ENCODE measurements around the gene HRH2.

DNA sequence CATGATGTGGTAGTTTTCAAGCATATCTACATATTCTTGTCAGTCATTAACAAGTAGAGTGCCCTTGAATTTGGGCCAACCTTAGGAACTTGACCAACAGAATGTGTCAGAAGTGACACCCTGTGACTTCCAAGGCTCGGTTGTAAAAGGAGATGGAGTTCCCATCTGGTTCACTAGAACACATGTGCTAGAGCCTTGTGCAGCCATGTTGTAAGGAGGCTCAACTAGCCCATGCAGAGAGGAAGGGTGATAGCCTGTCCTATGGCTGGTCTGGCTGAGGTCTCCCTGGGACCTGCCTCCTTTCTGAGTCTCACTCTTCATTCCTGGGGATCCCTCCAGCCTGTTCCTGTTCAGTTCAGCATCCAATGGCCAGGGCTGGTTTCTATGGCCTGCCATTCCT, 28.1 kb upstream of the HRH2 start:
- TF ChIP-seq POLR2A (IDR thresholded peaks at IDR 0.05; ENCODE audit: low read depth, low read length) (no peak), TAF1 (IDR thresholded peaks at IDR 0.05; ENCODE audit: low read depth, low read length) (no peak), POLR2AphosphoS5 (IDR thresholded peaks at IDR 0.05; ENCODE audit: low read depth, low read length) (no peak), SPI1 (IDR thresholded peaks at IDR 0.05; ENCODE audit: low read depth, low read length) (no peak), POU2F2 (IDR thresholded peaks at IDR 0.05; ENCODE audit: low read depth, low read length) (no peak), PAX5 (IDR thresholded peaks at IDR 0.05; ENCODE audit: insufficient read depth, low read length, severe bottlenecking) (no peak)
